Stimulated activated CD4-positive, alpha-beta T cell treated with anti-CD3 and anti-CD28 coated beads, TNF-alpha, amount 100 ng/mL, for 24 hours (primary cell): ENCODE measurements around the gene SOD3.

Source experiments
- DNase-seq, 3 experiments: peaks; one replicate each; pipeline ENCODE4 v3.0.0-alpha.2; 2020; ENCODE audit warnings: low read depth in 3 of 3

SOD3 gene

GRCh38 chr4:24775032-24775605, 20.3 kb upstream of the SOD3 start:
- DNase-seq: no peak

GRCh38 chr4:24775750-24776149, 19.6 kb upstream of the SOD3 start:
- DNase-seq: no peak

- no peak for DNase-seq
Observed at GRCh38 chr4:24777536-24778463, 17.6 kb upstream of the SOD3 start.

GRCh38 chr4:24778464-24779225, 16.7 kb upstream of the SOD3 start:
- DNase-seq: no peak

- no peak for DNase-seq
Observed at GRCh38 chr4:24780936-24781495, 14.4 kb upstream of the SOD3 start.

- no peak for DNase-seq
Observed at GRCh38 chr4:24781999-24782745, 13.2 kb upstream of the SOD3 start.

- no peak for DNase-seq
Observed at GRCh38 chr4:24783506-24783905, 11.9 kb upstream of the SOD3 start.

- no peak for DNase-seq
Observed at GRCh38 chr4:24791043-24791442, 4.3 kb upstream of the SOD3 start.

- DNase-seq: no peak
Observed at GRCh38 chr4:24792552-24792951, 2.8 kb upstream of the SOD3 start.

- no peak for DNase-seq
Observed at GRCh38 chr4:24793219-24794005, 2.0 kb upstream of the SOD3 start.

GRCh38 chr4:24794051-24794450, 1.3 kb upstream of the SOD3 start:
- DNase-seq: no peak

GRCh38 chr4:24794480-24794879, 893 bp upstream of the SOD3 start:
- DNase-seq: no peak

- DNase-seq: no peak
Observed at GRCh38 chr4:24795666-24796381, 451 bp downstream of the SOD3 start.

GRCh38 chr4:24796620-24797019, 1.2 kb downstream of the SOD3 start:
- DNase-seq: no peak

GRCh38 chr4:24798036-24798610, 2.8 kb downstream of the SOD3 start:
- DNase-seq: no peak

GRCh38 chr4:24799196-24799543, 3.8 kb downstream of the SOD3 start:
- DNase-seq: no peak

GRCh38 chr4:24799544-24800324, 4.4 kb downstream of the SOD3 start:
- no peak for DNase-seq

GRCh38 chr4:24800325-24800895, 5.0 kb downstream of the SOD3 start:
- no peak for DNase-seq
